ENCODE results near the gene TSEN54.

- TF ChIP-seq CTCF (IDR thresholded peaks at IDR 0.05) (no peak), POLR2A (IDR thresholded peaks at IDR 0.05) (no peak)
These were observed 46.9 kb downstream of the TSEN54 start for GRCh38 chr17:75563063-75563758.
